Uterus (tissue), 2 donors: Measurements from ENCODE around the gene C17orf50.

Source experiments
- CTCF ChIP-seq, 4 experiments: fragments of 200-600 bp in 2 of 4; fragments of 450-650 bp in 2 of 4; sonication (generic) in 2 of 4; IDR thresholded peaks; one replicate each; pipeline ENCODE4 v1.5.1; 2016 to 2019; ENCODE audit warnings: antibody characterized with exemption in 4 of 4, mild to moderate bottlenecking in 2 of 4, moderate library complexity in 1 of 4
- POLR2A ChIP-seq, 2 donors: fragments of 450-650 bp; IDR thresholded peaks; one replicate each; pipeline ENCODE4 v1.6.1; 2016; ENCODE audit warnings: antibody characterized with exemption in 2 of 2, mild to moderate bottlenecking in 1 of 2, moderate library complexity in 1 of 2

GRCh38 chr17:35723735-35724134 lies 37.0 kb upstream of the C17orf50 start:
- no peak for TF ChIP-seq CTCF (IDR thresholded peaks at IDR 0.05)
- TF ChIP-seq POLR2A (IDR thresholded peaks at IDR 0.05) = no peak
